HPDE6-E6E7 (cell line): ENCODE data around the gene P3R3URF.

Experiments
- DNase-seq: peaks from one replicate; pipeline ENCODE4 v3.0.0; 2011; ENCODE audit warnings: missing footprints; ENCODE audit errors: extremely low spot score

Gene P3R3URF

DNA sequence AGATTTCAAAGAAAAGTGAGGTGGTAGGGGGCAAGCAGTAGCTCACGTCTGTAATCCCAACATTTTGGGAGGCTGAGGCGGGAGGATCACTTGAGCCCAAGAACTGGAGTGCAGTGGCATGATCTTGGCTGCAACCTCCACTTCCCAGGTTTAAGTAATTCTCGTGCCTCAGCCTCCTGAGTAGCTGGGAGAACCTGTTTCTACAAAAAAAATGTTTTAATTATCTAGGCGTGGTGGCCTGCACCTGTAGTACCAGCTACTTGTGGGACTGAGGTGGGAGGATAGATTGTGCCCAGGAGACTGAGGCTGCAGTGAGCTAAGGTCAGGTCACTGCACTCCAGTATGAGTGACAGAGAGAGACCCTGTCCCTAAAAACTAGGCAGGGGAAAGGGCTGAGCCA lies 4.0 kb downstream of the P3R3URF start:
- DNase-seq, result no peak

- DNase-seq, result peak; percentile 64
These were observed 4.4 kb downstream of the P3R3URF start for GRCh38 chr1:46171871-46172270.

GRCh38 chr1:46171351-46171750 lies 4.9 kb downstream of the P3R3URF start:
- DNase-seq, result no peak

DNA sequence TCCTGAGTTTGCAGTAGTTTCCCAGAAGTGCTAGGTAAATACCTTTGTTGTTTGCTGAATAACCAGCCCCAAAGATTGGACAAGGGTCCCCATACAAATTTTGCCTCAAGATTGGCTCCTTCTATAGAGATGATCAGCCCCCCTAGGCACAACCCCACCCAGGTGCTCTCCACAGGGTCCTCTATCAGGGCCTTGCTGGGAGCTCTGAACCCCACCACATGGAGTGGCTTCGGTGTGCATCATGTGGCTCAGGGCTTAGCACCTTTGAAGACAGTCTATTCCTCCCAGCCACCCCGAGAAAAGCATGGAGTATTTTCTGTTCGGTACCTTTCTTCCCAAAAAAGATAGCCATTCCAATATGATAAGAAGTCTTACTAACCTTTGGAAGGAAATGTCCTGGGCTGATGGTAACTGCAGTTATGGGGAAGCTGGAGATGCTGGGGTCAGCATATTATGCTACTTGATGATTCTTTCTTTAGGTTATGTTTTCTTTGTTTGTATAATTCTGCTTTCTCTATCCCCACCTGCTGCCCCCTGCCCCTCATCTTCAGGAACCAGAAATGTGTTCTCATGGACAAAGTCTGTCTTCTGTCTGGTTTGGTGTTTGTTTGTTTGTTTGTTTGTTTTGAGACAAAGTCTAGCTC lies 6.4 kb downstream of the P3R3URF start:
- no peak for DNase-seq

- DNase-seq, result no peak
These were observed 7.8 kb downstream of the P3R3URF start for GRCh38 chr1:46168477-46168876.

GRCh38 chr1:46166521-46167462 lies 9.5 kb downstream of the P3R3URF start:
- no peak for DNase-seq

DNA sequence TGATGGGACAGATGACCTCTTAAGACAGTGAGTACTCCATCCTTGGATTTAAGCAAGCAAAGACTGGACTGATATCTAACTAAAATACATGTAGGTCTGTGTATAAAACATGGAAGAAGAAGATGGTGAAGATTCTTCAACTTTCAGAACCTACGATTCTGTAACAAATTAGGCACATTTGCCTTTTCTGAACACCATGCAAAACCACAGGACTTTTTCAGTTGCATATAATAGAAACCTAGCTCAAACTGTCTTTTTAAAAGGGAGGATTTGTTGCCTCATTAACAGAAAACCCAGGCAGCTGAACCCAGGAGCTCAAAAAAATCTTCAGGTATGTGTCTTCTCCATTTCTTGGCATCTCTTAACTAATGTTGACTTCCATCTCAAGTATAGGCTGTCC lies 16.1 kb downstream of the P3R3URF start:
- DNase-seq, result no peak

DNA sequence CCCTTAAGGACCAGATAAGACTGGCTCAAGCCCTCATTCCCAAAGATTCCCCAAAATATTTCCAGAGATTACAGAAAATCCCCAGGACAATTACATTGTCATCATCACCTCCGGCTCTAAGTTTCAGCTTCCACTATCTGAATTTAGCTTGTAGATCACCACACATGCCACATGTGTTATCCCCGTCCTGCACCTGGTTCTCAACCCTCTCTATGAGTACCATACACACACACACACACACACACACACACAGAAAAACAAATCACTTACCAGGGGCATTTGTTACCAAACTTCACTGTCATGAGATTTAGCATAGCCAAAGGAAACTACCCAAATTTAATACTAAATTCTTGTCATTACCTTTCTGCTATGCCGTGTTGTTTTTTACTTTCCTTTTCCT lies 16.8 kb downstream of the P3R3URF start:
- DNase-seq, result no peak

DNA sequence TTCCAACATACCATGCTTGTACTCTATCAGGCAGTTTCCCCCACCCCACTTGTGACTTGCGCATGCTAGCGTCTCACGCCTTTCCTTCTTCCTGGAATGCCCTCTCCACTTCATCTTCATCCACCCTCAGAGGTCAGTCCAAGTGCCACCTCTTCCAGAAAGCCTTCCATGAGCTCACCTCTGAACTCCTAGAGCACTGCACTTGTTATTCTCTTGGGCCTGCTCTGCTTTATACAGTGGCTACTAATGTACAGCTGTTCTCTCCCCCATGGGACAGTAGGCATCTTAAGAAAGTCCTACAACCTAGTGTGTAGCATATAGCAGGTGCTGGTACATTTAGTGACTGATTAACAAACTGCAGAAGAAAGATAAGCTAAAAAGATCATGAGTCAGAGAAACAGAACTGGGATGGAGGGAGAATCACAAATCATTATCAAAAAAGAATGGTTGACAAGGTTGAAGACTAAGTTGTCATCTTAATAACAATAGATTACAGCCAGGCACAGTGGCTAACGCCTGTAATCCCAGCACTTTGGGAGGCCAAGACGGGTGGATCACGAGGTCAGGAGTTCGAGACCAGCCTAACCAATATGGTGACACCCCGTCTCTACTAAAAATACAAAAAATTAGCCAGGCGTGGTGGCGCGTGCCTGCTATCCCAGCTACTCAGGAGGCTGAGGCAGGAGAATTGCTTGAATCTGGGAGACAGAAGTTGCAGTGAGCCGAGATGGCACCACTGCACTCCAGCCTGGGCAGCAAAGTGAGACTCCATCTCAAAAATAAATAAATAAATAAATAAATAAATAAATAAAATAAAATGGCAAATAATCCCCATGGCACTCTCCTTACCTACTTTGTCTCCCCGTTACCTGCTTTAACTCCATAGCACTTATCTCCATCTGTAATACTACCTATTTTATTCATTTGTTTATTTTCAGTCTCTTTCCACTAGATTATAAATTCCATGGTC lies 17.7 kb downstream of the P3R3URF start:
- DNase-seq, result no peak

- no peak for DNase-seq
These were observed 18.4 kb downstream of the P3R3URF start for GRCh38 chr1:46157916-46158311.

GRCh38 chr1:46153732-46154131 lies 22.6 kb downstream of the P3R3URF start:
- no peak for DNase-seq

DNA sequence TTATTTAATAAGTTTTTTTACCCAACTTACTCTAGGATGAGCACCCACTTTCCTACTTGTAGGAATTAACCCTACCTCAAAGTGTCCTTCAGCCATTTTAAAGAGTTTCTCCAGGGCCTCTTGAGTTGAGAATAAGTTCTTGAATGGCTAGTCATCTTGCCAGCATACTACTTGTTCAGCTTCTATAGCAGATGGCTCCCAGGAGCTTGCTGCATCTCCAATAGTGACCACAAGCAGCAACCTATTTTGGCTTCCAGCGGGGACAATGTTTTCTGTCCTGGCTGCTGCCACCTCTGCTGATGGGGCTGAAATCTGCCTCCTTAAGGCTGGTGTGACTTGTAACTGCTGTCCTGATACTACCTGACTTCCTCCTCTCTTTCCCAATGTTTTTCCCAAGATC lies 23.1 kb downstream of the P3R3URF start:
- DNase-seq, result no peak

- DNase-seq, result no peak
These were observed 24.3 kb downstream of the P3R3URF start for GRCh38 chr1:46152016-46152415.

- no peak for DNase-seq
These were observed 26.2 kb downstream of the P3R3URF start for GRCh38 chr1:46150085-46150484.

DNA sequence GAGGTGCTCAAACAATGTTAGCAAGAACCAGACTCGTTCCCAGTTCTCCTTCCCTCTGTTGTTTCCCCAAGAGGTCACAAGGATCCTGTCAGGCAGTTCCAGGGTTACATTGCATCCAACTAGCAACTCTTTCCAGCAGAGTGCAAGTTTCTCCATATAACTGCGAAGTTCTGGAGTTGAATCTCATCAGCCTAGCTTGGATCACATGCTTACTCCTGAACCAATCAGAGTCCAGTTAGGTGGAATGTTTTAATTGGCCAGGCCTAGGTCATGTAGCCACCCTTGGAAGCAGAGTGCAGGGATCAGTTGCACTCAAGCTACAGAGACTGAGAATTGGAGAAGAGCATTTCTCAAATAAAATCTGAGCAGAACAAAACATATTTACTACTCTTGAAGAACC lies 28.0 kb downstream of the P3R3URF start:
- DNase-seq, result no peak

DNA sequence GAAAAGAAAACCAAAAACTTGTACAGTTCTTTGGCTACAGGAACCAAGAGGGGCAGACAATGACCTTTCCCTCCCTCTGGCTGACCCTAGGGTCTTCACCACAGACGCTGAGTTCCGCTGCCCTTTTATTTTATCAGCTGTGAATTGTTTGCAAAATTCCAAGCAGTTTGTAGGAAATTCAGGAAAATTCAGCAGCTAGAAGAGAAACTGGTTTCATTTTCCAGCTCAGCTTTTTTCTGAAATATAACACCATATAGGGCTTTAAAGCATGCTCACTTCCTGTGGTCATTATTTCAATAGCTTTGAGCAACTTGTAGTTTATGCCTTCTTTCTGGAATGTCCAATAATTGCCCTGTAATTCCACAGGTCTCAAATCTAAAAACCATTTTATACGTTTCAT lies 38.4 kb downstream of the P3R3URF start:
- no peak for DNase-seq

DNA sequence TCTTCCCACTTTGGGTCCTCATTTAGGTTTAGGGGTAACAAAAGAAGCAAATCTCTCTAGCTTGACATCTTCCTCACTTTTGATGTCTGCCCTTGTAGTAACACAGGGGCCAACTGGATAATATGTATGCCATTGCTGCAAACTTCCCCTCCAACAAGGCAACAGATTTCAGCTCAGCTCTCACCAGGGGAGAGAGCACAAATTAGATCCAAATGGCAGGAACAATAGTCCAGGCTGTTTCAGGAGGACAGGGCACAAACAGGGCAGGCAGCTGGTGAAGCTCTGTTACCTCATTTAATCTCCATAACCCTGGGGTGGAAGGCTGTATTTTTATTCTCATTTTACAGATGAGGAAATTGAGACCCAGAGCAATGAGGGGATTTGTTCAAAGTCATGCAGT lies 39.6 kb downstream of the P3R3URF start:
- DNase-seq, result no peak

- DNase-seq, result peak; percentile 37
These were observed 41.5 kb downstream of the P3R3URF start for GRCh38 chr1:46134660-46135331.

GRCh38 chr1:46133781-46134350 lies 42.4 kb downstream of the P3R3URF start:
- DNase-seq, result no peak

- DNase-seq, result no peak
These were observed 43.1 kb downstream of the P3R3URF start for GRCh38 chr1:46133181-46133658.
